NCI-H2081 treated with DMSO at 0.1 percent for 48 hours (cell line): ENCODE results near the gene TMPRSS6.

ENCODE experiments used
- DNase-seq: peaks from one replicate; lab custom pipeline; 2025; lab: John Stamatoyannopoulos, UW

The TMPRSS6 gene

DNA sequence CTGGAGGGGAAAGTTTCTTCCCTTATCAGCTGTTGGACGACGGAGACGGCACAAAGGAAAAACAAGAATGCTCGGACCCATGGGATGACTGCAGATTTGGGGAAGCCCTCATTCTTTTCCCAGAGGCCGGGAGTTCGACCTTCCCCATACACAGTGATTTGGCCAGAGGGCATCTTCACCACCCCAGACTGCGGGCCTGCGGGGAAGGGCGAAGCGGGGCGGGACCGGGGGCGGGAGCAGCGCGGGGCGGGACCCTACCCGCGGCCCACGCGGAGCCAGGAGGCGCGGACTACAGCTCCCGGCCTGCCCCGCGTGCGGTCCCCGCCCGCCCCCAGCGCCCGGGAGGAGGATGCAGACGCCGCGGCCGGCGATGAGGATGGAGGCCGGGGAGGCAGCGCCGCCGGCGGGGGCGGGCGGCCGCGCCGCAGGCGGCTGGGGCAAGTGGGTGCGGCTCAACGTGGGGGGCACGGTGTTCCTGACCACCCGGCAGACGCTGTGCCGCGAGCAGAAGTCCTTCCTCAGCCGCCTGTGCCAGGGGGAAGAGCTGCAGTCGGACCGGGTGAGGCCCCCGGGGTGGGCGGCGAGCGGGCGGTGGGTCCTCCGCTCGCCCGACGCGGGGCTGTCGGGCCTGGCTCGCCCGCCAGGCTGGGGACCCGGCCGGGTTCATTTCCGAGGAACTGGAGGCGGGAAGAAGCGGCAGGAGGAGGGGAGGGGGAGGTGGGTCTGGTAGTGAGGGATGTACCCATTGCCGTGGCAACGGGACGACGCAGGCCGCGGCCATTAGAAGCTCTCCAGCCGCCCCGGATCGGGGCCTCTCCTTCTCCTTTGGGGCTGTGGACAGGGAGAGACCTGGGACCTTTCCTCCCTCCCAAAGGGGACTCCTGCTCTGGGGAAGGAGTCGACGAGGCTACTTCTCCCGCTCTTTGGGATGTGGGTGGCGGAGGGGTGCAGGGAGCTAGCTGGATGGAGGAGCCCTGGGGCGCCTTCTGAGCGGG, 57.8 kb downstream of the TMPRSS6 start, which contains the start of gene KCTD17:
KCTD17 (plus strand) TSS at position 352 of the 995 bp plus-strand sequence; CDS start at position 371, 19 bp downstream.
- no peak for DNase-seq

GRCh38 chr22:37050913-37051312, 58.6 kb downstream of the TMPRSS6 start:
- DNase-seq: no peak

DNA sequence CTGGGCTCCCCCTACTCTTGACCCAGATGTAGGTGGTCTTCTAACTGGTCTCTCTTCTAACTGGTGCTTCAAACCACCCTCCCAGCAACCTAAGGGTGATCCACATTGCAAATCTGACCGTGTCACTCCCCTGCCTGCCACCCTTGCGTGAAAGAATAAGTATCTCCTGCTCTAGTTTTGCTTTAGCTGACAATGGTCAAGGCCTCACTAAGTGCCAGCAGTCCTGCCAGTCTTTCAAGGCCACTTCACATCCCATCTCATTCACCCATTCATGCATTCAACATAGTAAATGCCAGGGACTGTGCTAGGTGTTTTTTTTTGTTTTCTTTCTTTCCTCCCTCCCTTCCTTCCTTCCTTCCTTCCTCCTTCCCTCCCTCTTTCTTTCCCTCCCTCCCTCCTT, 60.3 kb downstream of the TMPRSS6 start:
- DNase-seq: no peak

DNA sequence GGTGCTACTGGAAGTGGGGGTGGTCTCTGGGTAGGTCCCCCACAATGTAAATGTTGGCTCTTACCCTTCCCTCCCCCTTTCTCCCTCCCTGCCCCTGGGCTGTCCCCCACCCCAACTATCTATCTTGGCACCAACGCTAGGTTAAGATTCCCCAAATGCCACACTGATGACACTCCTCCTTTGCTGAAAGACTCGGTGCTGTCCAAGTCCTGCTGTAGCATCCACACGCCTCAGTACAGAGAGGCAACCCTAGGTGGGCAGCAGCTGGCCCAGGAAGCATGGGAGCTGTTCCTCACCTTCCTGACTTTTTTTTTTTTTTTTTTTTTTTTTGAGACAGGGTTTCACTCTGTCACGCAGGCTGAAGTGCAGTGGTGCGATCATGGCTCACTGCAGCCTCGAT, 61.4 kb downstream of the TMPRSS6 start:
- DNase-seq: no peak

- DNase-seq: no peak
Measured at GRCh38 chr22:37047006-37047405, 62.5 kb downstream of the TMPRSS6 start.

GRCh38 chr22:37046589-37046988, 62.9 kb downstream of the TMPRSS6 start:
- no peak for DNase-seq

DNA sequence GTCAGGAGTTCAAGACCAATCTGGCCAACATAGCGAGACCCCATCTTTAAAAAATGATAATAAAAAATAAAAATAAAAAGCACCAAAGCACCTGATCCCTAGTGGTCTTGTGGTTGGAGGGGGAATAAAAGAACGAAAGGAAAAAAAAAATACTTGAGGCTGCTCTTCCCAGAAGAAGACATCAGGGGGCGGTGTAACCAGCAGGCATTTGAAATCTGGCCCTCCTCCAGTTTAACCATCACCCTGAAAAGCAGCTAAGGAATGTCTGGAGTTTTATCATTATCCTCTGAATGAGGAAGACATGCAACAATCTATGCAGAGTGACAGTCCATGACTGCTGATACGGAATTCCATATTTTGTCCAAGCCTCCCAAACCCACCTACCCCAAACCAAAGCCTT, 63.6 kb downstream of the TMPRSS6 start:
- no peak for DNase-seq

DNA sequence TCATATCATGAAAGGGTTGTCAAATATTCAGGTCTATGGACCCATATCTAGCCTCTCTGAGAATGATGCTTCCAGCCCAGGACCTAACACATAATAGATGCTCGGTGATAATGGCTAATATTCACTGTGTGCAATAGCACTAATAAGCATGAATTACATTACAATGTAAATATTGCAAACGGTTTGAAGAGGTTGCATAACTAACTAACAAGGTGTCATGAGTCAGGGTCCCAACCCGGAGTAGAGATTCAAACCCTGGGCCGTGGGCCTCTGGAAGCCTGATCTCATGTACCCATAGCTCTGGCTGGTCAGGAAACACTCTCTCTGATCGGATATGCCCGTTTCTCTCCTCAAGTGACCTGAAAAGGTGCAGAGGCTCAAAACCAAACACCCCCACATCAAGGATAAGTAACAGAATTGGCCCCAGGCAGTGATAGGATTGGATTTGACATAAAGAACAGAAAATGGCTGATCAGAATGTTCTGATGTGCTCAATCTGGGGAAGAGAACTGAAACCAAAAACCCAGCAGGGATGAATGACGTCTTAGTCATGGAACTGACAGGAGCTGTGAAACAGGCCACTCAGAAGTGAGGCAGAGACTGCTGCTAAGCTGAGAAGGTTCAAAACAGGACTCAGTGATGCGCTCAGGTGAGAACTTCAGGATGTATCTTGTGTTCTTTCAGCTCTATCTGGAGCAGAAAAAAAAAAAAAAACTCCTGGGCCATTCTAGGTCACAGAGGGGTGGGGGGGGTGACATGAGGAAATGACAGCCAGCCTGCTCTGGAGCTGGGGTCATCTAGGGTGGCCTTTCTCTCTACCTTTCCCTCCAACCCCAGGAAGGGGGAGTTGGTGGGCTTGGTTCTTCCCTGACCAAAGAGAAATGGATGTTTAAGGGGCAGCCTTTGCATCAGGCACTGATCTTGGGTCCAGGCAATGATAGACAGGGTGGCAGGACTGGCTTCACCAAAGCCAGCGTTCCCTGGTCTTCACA, 64.6 kb downstream of the TMPRSS6 start:
- DNase-seq: no peak

DNA sequence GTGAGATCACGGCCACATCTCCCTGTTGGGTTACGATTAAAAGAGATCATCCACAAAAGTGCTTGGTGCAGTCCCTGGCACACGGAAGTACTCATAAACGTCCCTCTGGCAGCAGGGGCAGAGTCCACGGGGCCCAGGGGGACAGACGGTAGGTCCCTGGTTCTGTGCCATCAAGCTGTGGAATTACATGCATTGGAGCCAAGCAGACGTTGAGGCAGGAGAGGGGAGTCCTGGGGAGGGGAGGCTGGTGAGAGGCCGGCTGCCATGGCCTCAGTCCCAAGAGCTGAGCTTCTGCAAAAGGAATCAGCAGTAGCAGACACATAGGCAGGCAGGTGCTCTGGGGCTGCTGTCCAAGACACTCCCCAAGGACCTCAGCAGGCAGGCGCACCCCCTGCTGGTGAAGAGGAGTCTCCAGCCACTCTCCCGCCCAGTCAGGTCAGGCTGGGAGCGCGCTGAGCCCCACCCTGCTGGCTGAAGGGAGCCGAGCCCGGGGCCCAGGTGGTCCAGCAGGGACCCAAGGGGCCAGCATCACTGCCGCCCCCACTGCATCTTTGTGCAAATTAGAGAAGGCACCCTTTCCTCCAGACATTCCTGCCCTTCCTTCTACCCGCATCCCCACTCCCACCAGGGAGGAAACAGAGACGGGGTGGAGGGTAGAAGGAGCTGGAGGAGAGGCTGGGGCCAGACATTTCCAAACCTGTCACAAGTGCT, 65.5 kb downstream of the TMPRSS6 start:
- DNase-seq: no peak

DNA sequence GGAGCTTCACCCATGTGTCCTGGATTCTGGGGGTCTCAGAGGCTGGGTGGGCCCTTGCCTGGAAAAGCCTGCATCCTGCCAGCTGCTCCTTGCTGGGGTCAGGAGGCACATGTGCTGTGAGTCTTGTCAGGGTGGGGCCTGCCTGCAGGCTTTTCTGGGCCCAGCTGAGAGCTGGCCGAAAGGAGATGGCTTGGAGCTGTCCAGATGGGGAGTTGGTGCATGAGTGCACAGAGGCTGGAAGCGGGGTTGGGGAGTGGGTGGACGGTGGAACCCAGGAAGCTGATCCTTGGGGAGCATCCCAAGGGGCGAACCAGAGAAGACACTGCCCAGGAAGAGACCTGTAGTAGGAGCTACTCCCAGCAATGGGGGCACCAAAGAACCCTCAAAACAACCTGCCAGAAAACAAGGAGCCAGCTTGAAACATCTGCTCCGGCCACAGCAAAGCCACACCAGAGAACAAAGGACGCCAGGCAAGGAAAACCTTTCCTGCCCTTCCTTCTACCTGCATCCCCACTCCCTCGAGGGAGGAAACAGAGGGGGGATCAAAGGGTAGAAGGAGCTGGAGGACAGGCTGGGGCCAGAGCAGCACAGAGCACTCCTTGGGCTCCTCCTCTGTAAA, 66.2 kb downstream of the TMPRSS6 start:
- no peak for DNase-seq

DNA sequence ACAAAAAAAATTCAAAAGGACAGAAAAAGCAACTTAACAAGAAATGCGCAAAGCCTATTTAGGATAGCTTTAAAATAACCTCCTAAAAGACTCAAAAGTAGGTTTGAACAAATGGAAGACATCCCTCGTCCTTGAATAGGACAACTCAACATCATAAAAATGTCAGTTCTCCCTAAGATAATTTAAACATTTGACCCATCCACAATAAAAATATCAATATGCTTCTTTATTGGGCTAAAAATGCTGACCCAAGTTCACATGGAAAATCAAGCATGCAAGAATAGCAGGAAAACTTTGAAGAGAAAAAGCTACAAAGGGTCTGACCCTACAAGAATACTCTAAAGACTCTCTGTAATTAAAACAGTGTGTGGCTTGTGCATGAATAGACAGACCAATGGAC, 70.0 kb downstream of the TMPRSS6 start:
- DNase-seq: no peak

GRCh38 chr22:37037669-37038068, 71.8 kb downstream of the TMPRSS6 start:
- no peak for DNase-seq

DNA sequence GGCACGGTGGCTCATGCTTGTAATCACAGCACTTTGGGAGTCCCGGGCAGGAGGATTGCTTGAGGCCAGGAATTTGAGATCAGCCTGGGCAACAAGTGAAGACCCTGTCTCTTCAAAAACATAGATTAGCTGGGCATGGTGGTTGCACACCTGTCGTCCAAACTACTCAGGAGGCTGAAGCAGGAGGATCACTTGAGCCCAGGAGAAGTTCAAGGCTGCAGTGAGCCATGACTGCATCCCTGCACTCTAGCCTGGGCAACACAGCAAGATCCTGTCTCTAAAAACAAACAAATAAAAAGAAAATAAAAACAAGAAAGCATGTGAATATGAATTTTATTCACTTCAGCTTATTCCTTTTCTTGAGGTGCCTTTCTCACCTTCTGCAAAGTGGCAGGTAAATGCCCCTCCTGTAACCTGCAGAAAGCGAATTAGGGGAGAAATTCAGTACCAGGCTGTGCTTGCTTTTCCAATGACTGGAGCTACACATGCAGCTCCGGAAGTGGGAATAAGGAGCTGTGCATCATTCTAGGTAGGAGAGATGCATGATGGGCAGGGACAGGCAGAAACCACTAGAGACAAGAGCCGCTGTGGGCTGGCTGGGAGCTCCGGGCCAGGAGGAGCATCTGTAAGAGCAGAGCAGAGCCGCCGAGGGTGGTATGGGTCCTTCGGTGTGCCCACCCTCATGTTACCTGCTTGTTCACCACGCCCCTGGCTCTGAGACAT, 72.7 kb downstream of the TMPRSS6 start:
- DNase-seq: no peak

- DNase-seq: no peak
Measured at GRCh38 chr22:37033605-37034430, 75.7 kb downstream of the TMPRSS6 start.

DNA sequence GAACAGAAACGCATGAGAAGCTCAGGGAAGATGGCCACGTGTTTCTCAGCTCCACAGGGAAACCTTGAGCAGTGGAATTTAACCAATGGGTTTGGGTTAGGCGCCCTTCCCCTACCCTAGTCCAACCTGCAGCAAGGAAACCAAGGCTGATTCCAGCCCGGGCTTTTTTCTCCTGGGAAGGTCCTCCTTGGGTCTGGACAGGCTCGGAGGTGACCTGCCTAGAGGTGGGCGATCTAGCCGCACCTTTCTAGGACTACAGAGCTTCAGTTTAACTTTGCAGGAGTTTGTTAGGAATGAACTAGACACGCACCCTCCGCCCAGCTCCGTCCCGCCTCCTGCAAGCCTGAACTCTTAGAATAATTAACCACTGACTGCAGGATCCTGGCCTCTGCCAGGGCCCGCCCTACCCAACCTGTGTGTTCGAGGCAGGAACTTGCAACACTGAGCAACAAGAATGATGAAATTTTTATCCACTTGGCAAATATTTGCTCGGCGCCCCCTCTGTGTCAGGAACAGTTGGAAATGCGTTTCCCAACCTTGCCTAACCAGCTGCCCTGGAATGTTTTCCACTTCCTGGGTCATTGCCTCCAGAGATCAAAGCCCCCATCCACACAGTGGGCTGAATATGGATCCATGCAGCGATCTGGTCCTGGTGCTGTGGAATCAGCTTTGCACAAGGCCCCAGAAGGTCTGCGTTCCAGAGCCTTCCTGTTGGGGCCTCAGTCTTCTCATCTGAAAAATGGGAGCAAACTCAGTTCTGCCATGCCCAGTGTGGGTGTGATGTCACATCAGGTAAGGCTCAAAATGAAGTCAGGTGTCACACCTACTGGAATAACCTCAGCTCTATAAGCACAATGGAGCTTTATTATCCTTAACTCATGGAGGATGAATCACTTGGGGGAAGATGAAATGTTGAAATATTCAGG, 76.7 kb downstream of the TMPRSS6 start:
- DNase-seq: no peak

DNA sequence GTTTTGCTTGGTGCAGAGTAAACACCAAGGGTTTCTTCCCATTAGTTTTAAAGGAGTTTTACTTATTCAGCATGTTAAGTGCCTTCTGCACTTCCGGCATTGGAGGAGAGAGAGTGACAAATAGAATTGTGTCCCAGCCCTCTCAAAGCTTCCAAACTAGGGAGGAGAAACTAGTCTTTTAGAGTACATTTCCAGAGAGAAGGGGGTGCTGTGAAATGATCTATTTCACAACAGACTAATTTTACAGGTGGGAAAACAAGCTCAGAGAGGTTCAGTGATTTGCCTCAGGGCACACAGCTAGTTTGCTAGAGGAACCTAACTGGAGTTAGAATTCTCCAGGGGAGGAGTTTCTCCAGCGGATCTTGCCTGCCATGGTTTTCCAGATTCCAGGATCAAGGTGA, 77.4 kb downstream of the TMPRSS6 start:
- DNase-seq: no peak

- no peak for DNase-seq
Measured at GRCh38 chr22:37030560-37031281, 78.8 kb downstream of the TMPRSS6 start.
